Measurements from ENCODE around the gene PID1. TPM values are rescaled to one million over a fixed set of nuclear protein-coding genes. Genes with fewer than 3 reads are reported as not detected.

Gene PID1
- total and polyA plus RNA-seq, 8 donors = 10.2 to 51.2 (median 35.4) TPM

- Histone ChIP-seq H3K27me3 (no peaks in the 10 kb centered on the region), H3K9me3 (no peaks in the 10 kb centered on the region), H3K27ac (no peak overlapping the region), H3K4me1 (no peaks in the 10 kb centered on the region), H3K4me3 (no peak overlapping the region), H3K36me3 (no peaks in the 10 kb centered on the region)
- 63 to 73% (median 67%) methylated on average over 7 of the region's 7 CpGs for WGBS, 5 donors
- DNase-seq = no peak
- intact Hi-C loops (cut with DNase I; ENCODE audit: low total_unique reads) = no loop called here
- TF ChIP-seq POLR2AphosphoS5 (IDR thresholded peaks at IDR 0.05) = no peak
- TF ChIP-seq, protein P1, sequence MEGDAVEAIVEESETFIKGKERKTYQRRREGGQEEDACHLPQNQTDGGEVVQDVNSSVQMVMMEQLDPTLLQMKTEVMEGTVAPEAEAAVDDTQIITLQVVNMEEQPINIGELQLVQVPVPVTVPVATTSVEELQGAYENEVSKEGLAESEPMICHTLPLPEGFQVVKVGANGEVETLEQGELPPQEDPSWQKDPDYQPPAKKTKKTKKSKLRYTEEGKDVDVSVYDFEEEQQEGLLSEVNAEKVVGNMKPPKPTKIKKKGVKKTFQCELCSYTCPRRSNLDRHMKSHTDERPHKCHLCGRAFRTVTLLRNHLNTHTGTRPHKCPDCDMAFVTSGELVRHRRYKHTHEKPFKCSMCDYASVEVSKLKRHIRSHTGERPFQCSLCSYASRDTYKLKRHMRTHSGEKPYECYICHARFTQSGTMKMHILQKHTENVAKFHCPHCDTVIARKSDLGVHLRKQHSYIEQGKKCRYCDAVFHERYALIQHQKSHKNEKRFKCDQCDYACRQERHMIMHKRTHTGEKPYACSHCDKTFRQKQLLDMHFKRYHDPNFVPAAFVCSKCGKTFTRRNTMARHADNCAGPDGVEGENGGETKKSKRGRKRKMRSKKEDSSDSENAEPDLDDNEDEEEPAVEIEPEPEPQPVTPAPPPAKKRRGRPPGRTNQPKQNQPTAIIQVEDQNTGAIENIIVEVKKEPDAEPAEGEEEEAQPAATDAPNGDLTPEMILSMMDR (IDR thresholded peaks at IDR 0.05) = no peak
These were observed 166.1 kb downstream of the PID1 start for GRCh38 chr2:229104974-229105387.

DNA sequence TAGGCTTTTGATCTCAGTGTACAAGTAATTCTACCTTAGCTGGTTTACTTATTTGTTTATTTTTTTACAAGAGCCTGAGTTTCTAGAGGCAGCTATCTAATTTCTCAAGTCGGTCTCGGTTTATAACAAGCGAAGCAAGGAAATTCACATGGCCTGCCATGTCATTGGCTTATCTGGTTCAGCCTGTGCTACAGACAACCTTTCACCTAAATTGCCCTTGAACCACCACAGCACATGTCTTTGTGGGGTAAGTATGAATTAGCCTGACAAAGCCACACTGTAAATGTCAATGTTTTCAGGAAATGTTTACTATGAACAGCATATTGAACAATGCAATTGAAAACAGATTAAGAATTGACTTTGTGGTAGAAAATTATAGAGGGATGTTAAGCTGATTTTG, 167.1 kb downstream of the PID1 start:
- DNase-seq = no peak

GRCh38 chr2:229101314-229101713, 169.8 kb downstream of the PID1 start:
- TF ChIP-seq EP300 (IDR thresholded peaks at IDR 0.05) = no peak
- no peak for TF ChIP-seq POLR2AphosphoS5 (IDR thresholded peaks at IDR 0.05)
- TF ChIP-seq POLR2A (IDR thresholded peaks at IDR 0.05) = no peak
- TF ChIP-seq, protein P1 (IDR thresholded peaks at IDR 0.05) = no peak
- no peak for DNase-seq
- no peak overlapping the region for H3K27ac ChIP-seq
- H3K27me3 ChIP-seq = no peaks in the 10 kb centered on the region
- H3K4me1 ChIP-seq = no peaks in the 10 kb centered on the region
- intact Hi-C loops (cut with DNase I; ENCODE audit: low total_unique reads) = no loop called here
- no peak overlapping the region for H3K4me3 ChIP-seq
- no peaks in the 10 kb centered on the region for H3K36me3 ChIP-seq
- 85 to 95% (median 89%) methylated on average over 1 of the region's 1 CpG for WGBS, 5 donors
- H3K9me3 ChIP-seq = no peaks in the 10 kb centered on the region

More for the DNA sequence above, 167.1 kb downstream of the PID1 start:
- no peaks in the 10 kb centered on the region for H3K9me3 ChIP-seq
- WGBS, 5 donors = 87 to 95% (median 90%) methylated on average over 3 of the region's 3 CpGs
- H3K27ac ChIP-seq = no peak overlapping the region
- H3K4me1 ChIP-seq = no peaks in the 10 kb centered on the region
- H3K27me3 ChIP-seq = no peaks in the 10 kb centered on the region
- intact Hi-C loops (cut with DNase I; ENCODE audit: low total_unique reads) = no loop called here
- TF ChIP-seq EP300 (IDR thresholded peaks at IDR 0.05) = no peak
- H3K4me3 ChIP-seq = no peak overlapping the region
- no peaks in the 10 kb centered on the region for H3K36me3 ChIP-seq

DNA sequence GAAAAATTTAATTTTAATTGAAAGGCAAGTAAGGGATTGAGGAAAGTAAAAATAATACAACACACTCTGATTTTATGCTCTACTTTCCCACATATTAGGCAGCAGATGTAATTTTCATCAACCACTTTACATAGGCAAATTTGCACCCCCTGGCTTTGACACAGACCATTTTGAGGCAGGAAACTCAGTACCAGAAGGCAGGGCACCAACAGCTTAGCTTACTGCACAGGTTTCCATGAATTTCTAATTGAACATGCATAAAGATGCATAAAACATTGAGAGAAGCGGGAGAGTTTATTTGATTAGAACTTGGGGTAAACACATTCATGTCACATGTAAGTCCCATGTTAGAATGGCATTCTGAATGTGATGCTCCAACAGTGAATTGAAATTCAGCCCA, 171.9 kb downstream of the PID1 start:
- no peak for TF ChIP-seq POLR2A (IDR thresholded peaks at IDR 0.05)
- TF ChIP-seq EP300 (IDR thresholded peaks at IDR 0.05) = no peak
- TF ChIP-seq, protein P1 (IDR thresholded peaks at IDR 0.05) = no peak
- TF ChIP-seq POLR2AphosphoS5 (IDR thresholded peaks at IDR 0.05) = no peak
- no peaks in the 10 kb centered on the region for H3K36me3 ChIP-seq
- DNase-seq = no peak
- no peaks in the 10 kb centered on the region for H3K27me3 ChIP-seq
- no peaks in the 10 kb centered on the region for H3K4me1 ChIP-seq
- H3K9me3 ChIP-seq = no peaks in the 10 kb centered on the region
- H3K27ac ChIP-seq = no peak overlapping the region
- 87 to 100% (median 93%) methylated on average over 1 of the region's 1 CpG for WGBS, 5 donors
- no peak overlapping the region for H3K4me3 ChIP-seq
- intact Hi-C loops (cut with DNase I; ENCODE audit: low total_unique reads) = no loop called here

DNA sequence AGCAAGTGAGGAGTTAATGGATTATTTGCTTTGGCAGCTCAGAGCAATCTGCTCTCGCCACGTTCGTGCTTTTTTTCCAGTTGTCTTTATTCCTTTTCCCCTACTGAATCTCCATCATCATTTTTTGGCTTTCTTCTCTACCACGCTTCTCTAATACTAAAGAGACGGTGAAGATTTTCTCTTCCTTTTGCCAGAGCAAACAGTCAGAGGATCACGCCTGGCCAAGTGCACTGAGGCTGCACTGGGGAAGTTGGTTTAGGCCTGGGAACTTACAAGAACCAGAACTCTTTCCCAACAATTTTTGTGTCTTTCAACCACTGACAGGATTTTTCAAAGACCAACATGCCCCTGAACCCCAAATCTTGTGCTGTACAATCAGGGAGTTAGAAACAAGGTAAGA, 172.3 kb downstream of the PID1 start:
- Histone ChIP-seq H3K4me1 (no peaks in the 10 kb centered on the region), H3K9me3 (no peaks in the 10 kb centered on the region), H3K27ac (no peak overlapping the region), H3K27me3 (no peaks in the 10 kb centered on the region), H3K36me3 (no peaks in the 10 kb centered on the region), H3K4me3 (no peak overlapping the region)
- TF ChIP-seq POLR2AphosphoS5 (IDR thresholded peaks at IDR 0.05) (no peak), POLR2A (IDR thresholded peaks at IDR 0.05) (no peak), EP300 (IDR thresholded peaks at IDR 0.05) (no peak)
- TF ChIP-seq, protein P1 (IDR thresholded peaks at IDR 0.05) = no peak
- no peak for DNase-seq
- WGBS, 5 donors = 56 to 62% (median 59%) methylated on average over 6 of the region's 6 CpGs
- intact Hi-C loops (cut with DNase I; ENCODE audit: low total_unique reads) = no loop called here
